ENCODE results near the gene TMEM183A.

The TMEM183A gene

GRCh38 chr1:203054184-203054583 lies 47.0 kb downstream of the TMEM183A start:
- FAIRE-seq, result no peak
- TF ChIP-seq CTCF (IDR thresholded peaks at IDR 0.05; ENCODE audit: insufficient read depth, missing control alignments), result no peak
- DNase-seq (ENCODE audit: insufficient read length, low spot score), result no peak

GRCh38 chr1:203054642-203055041 lies 47.5 kb downstream of the TMEM183A start:
- DNase-seq (ENCODE audit: insufficient read length, low spot score) (no peak), FAIRE-seq (no peak)
- no peak for TF ChIP-seq CTCF (IDR thresholded peaks at IDR 0.05; ENCODE audit: insufficient read depth, missing control alignments)

GRCh38 chr1:203055161-203055799 lies 48.1 kb downstream of the TMEM183A start:
- TF ChIP-seq CTCF (IDR thresholded peaks at IDR 0.05; ENCODE audit: insufficient read depth, missing control alignments), result no peak
- DNase-seq (ENCODE audit: insufficient read length, low spot score), result no peak
- no peak for FAIRE-seq

GRCh38 chr1:203056012-203056411 lies 48.8 kb downstream of the TMEM183A start:
- FAIRE-seq (no peak), DNase-seq (ENCODE audit: insufficient read length, low spot score) (no peak)
- TF ChIP-seq CTCF (IDR thresholded peaks at IDR 0.05; ENCODE audit: insufficient read depth, missing control alignments), result no peak

- FAIRE-seq (no peak), DNase-seq (ENCODE audit: insufficient read length, low spot score) (no peak)
- no peak for TF ChIP-seq CTCF (IDR thresholded peaks at IDR 0.05; ENCODE audit: insufficient read depth, missing control alignments)
Measured at GRCh38 chr1:203056516-203056915, 49.3 kb downstream of the TMEM183A start.

GRCh38 chr1:203057911-203058675 lies 50.9 kb downstream of the TMEM183A start:
- DNase-seq (ENCODE audit: insufficient read length, low spot score), result no peak
- TF ChIP-seq CTCF (IDR thresholded peaks at IDR 0.05; ENCODE audit: insufficient read depth, missing control alignments), result no peak
- FAIRE-seq, result no peak

- DNase-seq (ENCODE audit: insufficient read length, low spot score) (no peak), FAIRE-seq (no peak)
- TF ChIP-seq CTCF (IDR thresholded peaks at IDR 0.05; ENCODE audit: insufficient read depth, missing control alignments), result no peak
Measured at GRCh38 chr1:203058676-203058935, 51.4 kb downstream of the TMEM183A start.
